ENCODE measurements around the gene GLIPR1L1. TPM values are rescaled to one million over a fixed set of nuclear protein-coding genes. Genes with fewer than 3 reads are reported as not detected.

The GLIPR1L1 gene
- not detected for total RNA-seq

DNA sequence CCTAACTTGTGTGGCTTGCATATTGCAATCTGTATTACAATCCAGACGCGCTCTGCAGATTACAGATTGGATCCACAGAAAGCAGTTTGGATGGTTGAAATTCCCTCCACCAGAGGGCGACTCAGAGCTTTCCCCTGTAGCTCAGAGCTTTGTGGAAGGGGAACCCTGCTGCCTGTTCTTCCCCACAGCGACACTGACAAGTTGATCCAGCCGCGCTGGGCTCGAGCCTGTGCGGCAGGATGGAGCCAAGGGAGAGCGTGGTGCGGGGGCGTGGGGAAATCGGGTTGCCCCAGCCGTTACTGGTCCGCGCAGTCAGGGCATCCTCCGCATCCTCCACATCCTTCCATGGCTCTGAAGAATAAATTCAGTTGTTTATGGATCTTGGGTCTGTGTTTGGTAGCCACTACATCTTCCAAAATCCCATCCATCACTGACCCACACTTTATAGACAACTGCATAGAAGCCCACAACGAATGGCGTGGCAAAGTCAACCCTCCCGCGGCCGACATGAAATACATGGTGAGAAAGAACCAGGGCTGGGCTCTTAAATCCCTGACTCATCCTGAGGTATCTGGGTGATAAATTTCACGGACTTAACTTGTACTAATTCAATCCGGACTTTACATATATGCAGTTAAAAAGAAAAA lies at the start of gene GLIPR1L1:
GLIPR1L1 (plus strand) TSS at position 287 of the 647 bp plus-strand sequence; CDS start at position 346, 59 bp downstream.
- Mint-ChIP-seq H3K27ac (no peak within 1 kb of the TSS), H3K27me3 (peaks cover 21% of the 10 kb centered on the region), H3K4me3 (peak within 1 kb of the TSS; percentile 61), H3K36me3 (ENCODE audit: low read depth) (no peaks in the 10 kb centered on the region), H3K4me1 (peaks cover 25% of the 10 kb centered on the region), H3K9me3 (ENCODE audit: low read depth) (no peaks in the 10 kb centered on the region)
- ChIA-PET CTCF (interaction anchor here (0.6 to 2.8 kb wide), 31 partner anchors 8 to 1359 kb away, joined by 3 to 17 read pairs (median 4); partner anchors contain the start of genes GLIPR1, GLIPR1L2 and KRR1), POLR2A (no interaction called here)
- peak; percentile 82 for ATAC-seq
- intact Hi-C loops (cut with DNase I, micrococcal nuclease) = loop anchor here (1.0 to 10.0 kb wide), 9 partner anchors 56 to 1123 kb away; partner anchors contain the start of genes BBS10 (in 2 of the 2), GLIPR1 (in 2 of the 2), GLIPR1L2 (in 2 of the 2) and NAP1L1 (in 1 of the 2)
- peak; percentile 91 for DNase-seq

GRCh38 chr12:75288860-75289259 lies 45.6 kb upstream of the GLIPR1L1 start:
- POLR2A ChIA-PET = no interaction called here

GRCh38 chr12:75289753-75290152 lies 44.7 kb upstream of the GLIPR1L1 start:
- no peak for DNase-seq

More at GRCh38 chr12:75288860-75289259, 45.6 kb upstream of the GLIPR1L1 start:
- DNase-seq = no peak
- CTCF ChIA-PET = interaction anchor here (0.5 to 2.1 kb wide), 3 partner anchors 9 to 600 kb away, joined by 3 to 4 read pairs (median 3); no protein-coding TSS in a partner anchor
- no peak for ATAC-seq
- no peaks in the 10 kb centered on the region for H3K27me3 Mint-ChIP-seq
- no peak overlapping the region for H3K27ac Mint-ChIP-seq
- no peaks in the 10 kb centered on the region for H3K36me3 Mint-ChIP-seq (ENCODE audit: low read depth)
- no peaks in the 10 kb centered on the region for H3K9me3 Mint-ChIP-seq (ENCODE audit: low read depth)
- H3K4me3 Mint-ChIP-seq = no peak overlapping the region
- intact Hi-C loops (cut with DNase I, micrococcal nuclease) = loop anchor here in 1 of 2 experiments (1.0 to 2.0 kb wide), 2 partner anchors 486 to 600 kb away; no protein-coding TSS in a partner anchor
- no peaks in the 10 kb centered on the region for H3K4me1 Mint-ChIP-seq

GRCh38 chr12:75291014-75291413 lies 43.5 kb upstream of the GLIPR1L1 start:
- intact Hi-C loops (cut with DNase I, micrococcal nuclease) = loop anchor here in 1 of 2 experiments (5.0 kb wide), 1 partner anchor 604 kb away; no protein-coding TSS in a partner anchor
- Mint-ChIP-seq H3K27me3 (no peaks in the 10 kb centered on the region), H3K36me3 (ENCODE audit: low read depth) (no peaks in the 10 kb centered on the region), H3K4me3 (no peak overlapping the region), H3K9me3 (ENCODE audit: low read depth) (no peaks in the 10 kb centered on the region), H3K27ac (no peak overlapping the region), H3K4me1 (no peaks in the 10 kb centered on the region)
- POLR2A ChIA-PET = no interaction called here
- CTCF ChIA-PET = no interaction called here
- ATAC-seq (no peak), DNase-seq (no peak)

More at GRCh38 chr12:75289753-75290152, 44.7 kb upstream of the GLIPR1L1 start:
- no peaks in the 10 kb centered on the region for H3K9me3 Mint-ChIP-seq (ENCODE audit: low read depth)
- H3K27ac Mint-ChIP-seq = no peak overlapping the region
- no peaks in the 10 kb centered on the region for H3K36me3 Mint-ChIP-seq (ENCODE audit: low read depth)
- H3K4me3 Mint-ChIP-seq = no peak overlapping the region
- POLR2A ChIA-PET = no interaction called here
- H3K4me1 Mint-ChIP-seq = no peaks in the 10 kb centered on the region
- H3K27me3 Mint-ChIP-seq = no peaks in the 10 kb centered on the region
- no peak for ATAC-seq
- CTCF ChIA-PET = no interaction called here
- intact Hi-C loops (cut with DNase I, micrococcal nuclease) = loop anchor here (1.0 to 5.0 kb wide), 3 partner anchors 487 to 602 kb away; no protein-coding TSS in a partner anchor

- DNase-seq (no peak), ATAC-seq (no peak)
- CTCF ChIA-PET = no interaction called here
- intact Hi-C loops (cut with DNase I, micrococcal nuclease) = loop anchor here in 1 of 2 experiments (5.0 kb wide), 1 partner anchor 607 kb away; no protein-coding TSS in a partner anchor
- Mint-ChIP-seq H3K9me3 (ENCODE audit: low read depth) (no peaks in the 10 kb centered on the region), H3K27me3 (no peaks in the 10 kb centered on the region), H3K4me1 (no peaks in the 10 kb centered on the region), H3K36me3 (ENCODE audit: low read depth) (no peaks in the 10 kb centered on the region), H3K4me3 (no peak overlapping the region), H3K27ac (no peak overlapping the region)
- POLR2A ChIA-PET = no interaction called here
Measured at GRCh38 chr12:75294336-75294735, 40.1 kb upstream of the GLIPR1L1 start.

DNA sequence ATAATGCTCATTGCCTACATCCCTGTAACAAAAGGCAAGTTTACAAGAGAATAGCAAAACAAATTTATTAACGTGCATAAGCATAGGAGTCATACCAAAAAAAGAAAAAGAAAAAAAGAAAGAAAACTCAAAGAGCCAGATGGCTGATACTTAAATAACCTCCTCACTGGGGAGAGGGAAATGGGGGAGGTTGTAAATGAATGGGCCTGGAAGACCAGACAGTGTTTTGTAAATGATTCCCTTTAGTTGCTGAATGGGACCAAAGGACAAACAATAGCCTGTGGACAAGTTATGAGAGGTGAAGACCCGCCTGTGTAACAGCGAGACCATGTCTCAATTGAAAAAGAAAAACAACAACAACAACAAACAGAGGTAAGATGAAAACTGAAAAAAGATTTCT lies 39.7 kb upstream of the GLIPR1L1 start:
- ChIA-PET CTCF (no interaction called here), POLR2A (no interaction called here)

DNA sequence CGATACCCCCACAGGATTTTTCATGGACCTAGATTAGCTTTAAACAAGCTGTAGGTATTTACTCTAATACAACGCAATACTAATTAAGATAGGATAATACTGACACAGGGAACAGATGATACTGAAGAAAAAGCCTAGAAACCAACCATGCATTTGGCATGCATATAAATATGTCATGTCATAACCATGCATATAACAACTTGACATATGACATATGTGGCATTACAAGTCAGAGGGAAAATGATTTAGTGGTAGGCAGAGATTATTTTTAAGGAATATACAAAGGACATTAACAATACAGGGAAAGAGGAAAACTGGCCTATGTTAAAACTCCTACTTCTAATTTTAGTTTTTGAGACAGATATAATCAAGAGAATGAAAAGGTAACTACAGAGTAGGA lies 32.2 kb upstream of the GLIPR1L1 start:
- no peaks in the 10 kb centered on the region for H3K27me3 Mint-ChIP-seq
- no peaks in the 10 kb centered on the region for H3K9me3 Mint-ChIP-seq (ENCODE audit: low read depth)
- H3K36me3 Mint-ChIP-seq (ENCODE audit: low read depth) = no peaks in the 10 kb centered on the region
- no peak for ATAC-seq
- no peaks in the 10 kb centered on the region for H3K4me1 Mint-ChIP-seq
- H3K27ac Mint-ChIP-seq = no peak overlapping the region
- DNase-seq = no peak
- POLR2A ChIA-PET = no interaction called here
- CTCF ChIA-PET = interaction anchor here (1.1 to 1.4 kb wide), 2 partner anchors 11 to 32 kb away, joined by 3 read pairs; partner anchors contain the start of gene GLIPR1L1
- intact Hi-C loops (cut with DNase I, micrococcal nuclease) = no loop called here
- H3K4me3 Mint-ChIP-seq = no peak overlapping the region

More for the DNA sequence above, 39.7 kb upstream of the GLIPR1L1 start:
- Mint-ChIP-seq H3K4me1 (no peaks in the 10 kb centered on the region), H3K9me3 (ENCODE audit: low read depth) (no peaks in the 10 kb centered on the region), H3K27me3 (no peaks in the 10 kb centered on the region), H3K27ac (no peak overlapping the region), H3K4me3 (no peak overlapping the region), H3K36me3 (ENCODE audit: low read depth) (no peaks in the 10 kb centered on the region)
- intact Hi-C loops (cut with DNase I, micrococcal nuclease) = loop anchor here in 1 of 2 experiments (5.0 kb wide), 1 partner anchor 607 kb away; no protein-coding TSS in a partner anchor
- no peak for ATAC-seq
- DNase-seq = no peak

GRCh38 chr12:75302781-75303180 lies 31.7 kb upstream of the GLIPR1L1 start:
- Mint-ChIP-seq H3K4me1 (no peaks in the 10 kb centered on the region), H3K4me3 (no peak overlapping the region), H3K36me3 (ENCODE audit: low read depth) (no peaks in the 10 kb centered on the region), H3K27me3 (no peaks in the 10 kb centered on the region), H3K27ac (no peak overlapping the region), H3K9me3 (ENCODE audit: low read depth) (no peaks in the 10 kb centered on the region)
- CTCF ChIA-PET = no interaction called here
- ATAC-seq (no peak), DNase-seq (no peak)
- intact Hi-C loops (cut with DNase I, micrococcal nuclease) = no loop called here
- POLR2A ChIA-PET = no interaction called here

DNA sequence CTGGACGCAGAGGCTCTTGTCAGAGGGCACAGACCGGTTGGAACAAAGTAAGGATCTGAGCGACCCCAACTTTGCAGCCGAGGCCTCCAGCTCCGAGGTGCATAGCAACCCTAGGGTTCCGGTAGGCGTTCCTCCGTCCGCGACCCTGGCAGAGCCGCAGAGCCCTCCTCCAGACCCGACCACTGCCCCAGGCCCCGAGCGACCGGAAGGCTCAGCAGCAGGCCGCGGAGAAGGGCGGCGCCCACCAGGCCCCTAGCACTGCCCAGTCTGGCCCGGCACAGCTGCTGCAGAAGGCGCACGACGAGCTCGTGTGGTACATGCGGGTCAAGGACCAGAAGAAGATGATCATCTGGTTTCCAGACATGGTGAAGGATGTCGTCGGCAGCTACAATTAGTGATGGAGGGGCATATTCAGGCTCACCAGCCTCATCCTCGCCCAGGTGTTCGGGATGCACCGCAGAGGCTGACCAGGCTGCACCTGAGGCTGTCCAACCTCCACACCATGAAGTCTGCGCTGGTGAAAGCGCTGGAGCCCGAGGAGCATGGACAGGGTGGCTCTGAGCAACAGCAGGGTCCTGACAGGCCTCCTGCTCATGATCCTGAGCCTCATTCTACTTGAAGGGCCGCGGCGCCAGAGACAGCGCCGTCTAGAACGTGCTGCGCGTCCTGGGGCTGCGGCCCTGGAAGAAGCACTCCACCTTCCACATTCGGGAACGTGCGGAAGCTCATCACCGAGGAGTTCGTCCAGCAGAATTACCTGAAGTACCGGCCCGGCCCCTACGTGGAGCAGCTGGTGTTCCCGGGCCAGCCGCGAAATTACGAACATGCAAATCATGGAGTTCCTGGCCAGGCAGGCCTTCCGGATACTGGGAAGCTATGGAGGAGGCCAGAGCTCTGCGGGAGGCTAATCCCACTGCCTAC lies 28.8 kb upstream of the GLIPR1L1 start:
- CTCF ChIA-PET = interaction anchor here (0.6 to 1.1 kb wide), 2 partner anchors 29 to 1348 kb away, joined by 3 to 5 read pairs; partner anchors contain the start of gene GLIPR1L1
- no peak for ATAC-seq
- H3K36me3 Mint-ChIP-seq (ENCODE audit: low read depth) = no peaks in the 10 kb centered on the region

DNA sequence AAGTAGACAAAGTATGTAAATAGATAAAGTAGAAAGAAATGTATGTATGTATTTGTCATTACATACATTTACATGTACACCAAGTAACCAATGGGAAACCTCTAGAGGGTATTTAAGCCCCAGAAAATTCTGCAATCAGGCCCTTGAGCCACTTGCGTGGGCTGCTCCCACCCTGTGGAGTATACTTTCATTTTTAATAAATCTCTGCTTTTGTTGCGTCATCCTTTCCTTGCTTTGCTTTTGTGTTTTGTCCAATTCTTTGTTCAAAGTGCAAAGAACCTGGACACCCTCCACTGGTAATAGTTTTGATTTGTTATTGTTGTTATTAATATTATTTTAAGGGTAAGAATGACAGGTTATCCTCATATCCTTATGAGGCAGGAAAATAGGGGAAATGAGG lies 26.2 kb upstream of the GLIPR1L1 start:
- ChIA-PET CTCF (no interaction called here), POLR2A (no interaction called here)
- no peaks in the 10 kb centered on the region for H3K4me1 Mint-ChIP-seq
- no peaks in the 10 kb centered on the region for H3K9me3 Mint-ChIP-seq (ENCODE audit: low read depth)
- H3K4me3 Mint-ChIP-seq = no peak overlapping the region
- no peak overlapping the region for H3K27ac Mint-ChIP-seq
- ATAC-seq (no peak), DNase-seq (no peak)
- H3K36me3 Mint-ChIP-seq (ENCODE audit: low read depth) = no peaks in the 10 kb centered on the region
- intact Hi-C loops (cut with DNase I, micrococcal nuclease) = no loop called here
- H3K27me3 Mint-ChIP-seq = no peaks in the 10 kb centered on the region

More for the DNA sequence above, 28.8 kb upstream of the GLIPR1L1 start:
- Mint-ChIP-seq H3K9me3 (ENCODE audit: low read depth) (no peaks in the 10 kb centered on the region), H3K4me1 (no peaks in the 10 kb centered on the region), H3K4me3 (no peak overlapping the region), H3K27me3 (no peaks in the 10 kb centered on the region), H3K27ac (no peak overlapping the region)
- DNase-seq = no peak
- POLR2A ChIA-PET = no interaction called here
- intact Hi-C loops (cut with DNase I, micrococcal nuclease) = loop anchor here in 1 of 2 experiments (2.0 kb wide), 1 partner anchor 21 kb away; no protein-coding TSS in a partner anchor

DNA sequence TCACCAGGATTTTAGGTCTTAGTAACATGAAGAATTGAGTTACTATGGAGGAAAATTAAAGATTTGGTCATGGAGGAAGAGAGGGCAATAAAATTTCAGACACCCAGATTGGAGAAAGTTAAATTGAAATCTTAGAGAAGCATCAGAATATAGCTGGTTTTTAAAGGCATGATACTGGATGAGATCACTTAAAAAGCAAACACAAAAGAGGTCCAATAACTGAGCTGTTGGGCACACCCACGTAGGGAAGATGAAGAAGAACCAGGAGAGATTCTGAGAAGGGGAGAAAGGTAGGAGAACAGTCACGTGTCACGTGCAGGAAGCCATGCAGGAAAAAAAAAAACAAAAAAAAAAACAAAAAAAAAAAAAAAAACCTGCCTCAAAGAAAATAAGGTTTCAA lies 23.1 kb upstream of the GLIPR1L1 start:
- ChIA-PET POLR2A (no interaction called here), CTCF (no interaction called here)
- DNase-seq (no peak), ATAC-seq (no peak)
- Mint-ChIP-seq H3K27me3 (no peaks in the 10 kb centered on the region), H3K4me3 (no peak overlapping the region), H3K9me3 (ENCODE audit: low read depth) (no peaks in the 10 kb centered on the region), H3K4me1 (no peaks in the 10 kb centered on the region), H3K27ac (no peak overlapping the region), H3K36me3 (ENCODE audit: low read depth) (no peaks in the 10 kb centered on the region)
- intact Hi-C loops (cut with DNase I, micrococcal nuclease) = no loop called here

Data from activated CD4-positive, alpha-beta T cell treated with anti-CD3 and anti-CD28 coated beads for 36 hours (primary cell).